Measurements from ENCODE around the gene DNAJC18.
A peak's percentile ranks its signal among the peaks of the same experiment; 100 is the strongest.
"Not testable (repeated sequence)": the region's sequence is repeated elsewhere in the genome, so short reads cannot be mapped to it uniquely, and the experiment has no call there.

Gene DNAJC18

DNA sequence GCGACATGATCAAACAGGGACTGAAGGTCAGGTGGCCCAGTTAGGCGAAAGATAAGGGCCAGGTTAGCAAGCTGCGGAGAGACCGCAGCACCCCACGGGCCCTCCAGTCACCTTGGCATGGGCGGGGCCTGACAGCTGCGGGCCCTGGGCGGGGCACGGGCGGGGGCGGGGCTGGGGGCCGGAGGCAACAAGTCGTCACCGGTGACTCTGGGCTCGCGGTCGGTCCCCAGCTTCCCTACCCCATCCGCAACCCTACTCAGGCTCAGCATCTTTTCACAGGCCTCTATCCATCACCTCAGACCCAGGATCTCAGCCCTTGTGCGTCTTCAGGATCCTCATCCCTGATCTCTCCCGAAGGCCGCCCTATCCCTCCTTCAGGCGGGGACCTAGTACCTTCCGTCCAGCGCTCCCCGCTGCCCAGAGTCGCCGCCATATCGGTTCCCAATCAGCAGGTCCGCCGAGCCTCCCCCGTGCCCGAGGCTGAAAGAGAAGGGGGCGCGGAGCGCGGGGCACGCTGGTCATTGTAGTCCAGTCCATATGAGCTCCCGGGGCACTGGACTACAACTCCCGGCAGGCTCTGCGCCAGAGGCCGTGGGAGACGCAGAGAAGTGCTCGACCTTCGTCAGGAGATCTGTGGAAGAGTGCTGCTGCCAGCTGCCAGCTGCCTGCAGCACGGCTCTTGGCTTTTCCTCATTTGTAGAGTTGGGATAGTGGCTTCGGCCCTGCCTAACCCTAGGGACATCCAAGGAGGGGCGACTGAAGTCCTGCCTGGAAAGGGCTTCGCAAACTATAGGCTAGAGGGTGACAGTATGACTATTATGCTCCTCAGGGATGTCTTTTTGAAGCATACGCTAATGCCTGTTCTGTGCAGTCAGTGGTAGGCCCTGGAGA is at the start of gene DNAJC18:
DNAJC18 (minus strand) TSS at position 513 of the 891 bp plus-strand sequence; CDS start at position 433, 80 bp downstream.
- DNase-seq (ENCODE audit: low spot score): peak; percentile 96

DNA sequence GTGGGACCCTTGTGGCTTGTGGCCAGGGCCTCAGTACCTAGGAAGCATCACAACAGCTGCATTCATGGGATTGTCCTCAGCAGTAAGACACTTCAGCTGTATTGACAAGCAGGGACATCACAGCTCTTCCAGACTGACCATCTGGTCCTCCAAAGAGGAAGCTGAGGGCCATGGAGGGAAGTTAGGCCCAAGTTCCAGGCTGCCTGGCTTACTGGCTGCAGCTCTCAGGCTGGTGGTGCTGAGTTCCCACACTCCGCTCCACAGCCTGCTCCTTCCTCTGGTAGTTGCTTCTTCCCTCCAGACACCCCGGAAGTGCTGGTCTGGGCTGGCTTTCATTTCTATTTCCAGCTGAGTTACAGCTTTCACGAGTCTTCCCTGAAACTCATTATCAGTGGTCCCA is 48.9 kb upstream of the DNAJC18 start:
- no peak for DNase-seq (ENCODE audit: low spot score)

DNA sequence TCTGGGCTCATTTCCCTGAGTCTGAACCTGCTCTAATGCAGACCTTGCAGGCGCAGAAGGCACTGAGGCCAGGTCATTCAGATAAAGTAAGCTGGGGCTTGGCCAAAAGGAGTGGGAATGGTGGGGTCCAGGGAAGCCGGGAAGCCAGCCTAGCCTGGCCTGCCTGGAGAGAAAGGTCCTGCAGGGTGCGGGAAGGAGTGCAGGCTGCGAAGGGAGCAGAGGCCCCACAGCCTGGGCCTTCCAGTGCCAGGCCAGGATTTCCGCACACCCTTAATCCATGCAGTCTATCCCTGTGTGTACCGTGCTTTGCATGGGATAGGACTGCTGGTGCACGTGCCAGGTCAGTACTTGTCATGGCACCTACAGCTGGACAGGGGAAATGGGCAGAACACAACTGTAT is 46.9 kb upstream of the DNAJC18 start:
- no peak for DNase-seq (ENCODE audit: low spot score)

DNA sequence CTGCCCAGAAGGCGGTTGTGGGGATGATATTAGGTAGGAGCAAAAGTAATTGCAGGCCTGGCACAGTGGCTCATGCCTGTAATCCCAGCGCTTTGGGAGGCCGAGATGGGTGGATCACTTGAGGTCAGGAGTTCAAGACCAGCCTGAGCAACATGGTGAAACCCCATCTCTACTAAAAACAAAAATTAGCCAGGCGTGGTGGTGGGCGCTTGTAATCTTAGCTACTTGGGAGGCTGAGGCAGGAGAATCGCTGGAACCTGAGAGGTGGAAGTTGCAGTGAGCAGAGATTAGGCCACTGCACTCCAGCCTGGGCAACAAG is 43.5 kb upstream of the DNAJC18 start:
- not testable (repeated sequence) for DNase-seq (ENCODE audit: low spot score)

DNA sequence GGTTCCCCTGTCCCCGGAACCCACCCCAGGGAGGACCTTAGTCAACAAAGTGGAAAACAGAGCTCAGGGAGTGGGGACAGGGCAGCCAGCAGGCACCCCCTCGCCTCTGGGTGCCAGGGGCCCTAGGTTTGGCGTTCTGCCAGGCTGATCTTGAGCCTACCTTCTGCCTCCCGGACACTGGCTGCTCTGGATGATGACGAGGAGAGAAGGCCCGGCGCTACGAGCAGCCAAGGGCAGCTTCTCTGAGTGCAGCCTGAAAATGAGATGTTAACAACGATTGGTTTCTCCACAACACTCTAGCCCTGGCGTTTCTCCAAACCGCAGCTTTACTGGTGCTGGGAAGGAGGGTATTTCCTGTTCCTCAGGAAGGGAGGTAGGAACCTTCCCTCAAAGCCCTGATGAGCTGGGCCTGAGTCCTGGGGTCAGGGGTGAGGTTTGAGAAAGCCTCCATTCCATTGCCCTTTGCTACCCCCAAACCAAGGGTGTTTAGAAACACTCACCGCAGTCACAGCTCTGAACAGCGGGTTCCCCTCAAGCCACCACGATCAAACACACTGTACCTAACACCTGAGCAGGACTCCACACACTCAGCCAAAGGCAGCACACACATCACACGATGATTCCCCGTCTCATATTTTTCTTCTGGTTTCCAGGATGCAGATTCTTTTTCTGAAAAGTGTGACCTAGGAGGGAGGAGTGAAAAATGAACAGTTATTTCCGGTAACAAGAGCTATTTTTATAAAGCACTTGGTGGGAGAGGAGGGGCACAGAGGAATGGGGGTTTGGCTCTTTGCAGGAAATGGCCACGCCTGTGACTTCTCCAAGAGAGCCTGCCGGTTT is 42.9 kb upstream of the DNAJC18 start, which contains the start of gene STING1:
STING1 (minus strand) TSS at position 709 of the 840 bp plus-strand sequence. CDS start 1,054 bp downstream, outside the sequence.
- DNase-seq (ENCODE audit: low spot score): peak; percentile 71

DNA sequence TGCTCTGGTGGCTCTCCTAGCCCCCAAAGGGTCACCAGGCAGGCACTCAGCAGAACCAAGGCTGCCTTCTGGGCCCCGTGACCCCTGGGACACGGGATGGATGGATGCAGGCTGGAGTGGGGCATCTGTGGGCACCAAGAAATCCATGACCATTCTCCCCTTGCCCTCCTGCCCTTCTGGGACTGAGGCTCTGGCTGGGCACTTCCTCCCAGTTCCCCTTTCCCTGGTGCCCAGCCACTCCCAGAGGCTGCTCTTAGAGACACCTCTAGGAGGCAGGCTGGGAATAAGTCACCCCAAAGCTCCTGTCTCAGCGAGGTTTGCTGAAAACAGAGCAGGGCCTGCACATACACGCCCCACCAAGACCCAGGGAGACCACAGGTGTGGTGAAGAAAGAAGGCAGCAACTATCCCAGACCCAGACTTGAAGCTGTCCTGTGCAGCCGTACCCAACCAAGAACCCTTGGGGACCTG is 42.3 kb upstream of the DNAJC18 start:
- DNase-seq (ENCODE audit: low spot score): no peak

DNA sequence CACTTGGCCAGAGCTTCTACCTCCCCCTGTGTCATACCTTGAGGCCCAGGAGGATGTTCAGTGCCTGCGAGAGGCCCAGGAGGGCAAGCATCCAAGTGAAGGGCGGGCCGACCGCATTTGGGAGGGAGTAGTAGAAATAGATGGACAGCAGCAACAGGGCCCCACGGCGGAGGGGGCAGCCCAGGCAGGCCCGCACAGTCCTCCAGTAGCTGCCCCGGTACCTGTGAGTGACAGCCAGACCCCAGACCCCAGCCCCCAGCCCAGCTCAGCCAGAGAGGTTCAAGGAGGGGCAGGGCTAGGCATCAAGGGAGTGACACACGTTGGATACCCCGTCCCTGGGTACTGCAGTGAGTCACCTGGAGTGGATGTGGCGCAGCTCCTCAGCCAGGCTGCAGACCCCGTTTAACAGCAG is 41.8 kb upstream of the DNAJC18 start:
- no peak for DNase-seq (ENCODE audit: low spot score)

DNA sequence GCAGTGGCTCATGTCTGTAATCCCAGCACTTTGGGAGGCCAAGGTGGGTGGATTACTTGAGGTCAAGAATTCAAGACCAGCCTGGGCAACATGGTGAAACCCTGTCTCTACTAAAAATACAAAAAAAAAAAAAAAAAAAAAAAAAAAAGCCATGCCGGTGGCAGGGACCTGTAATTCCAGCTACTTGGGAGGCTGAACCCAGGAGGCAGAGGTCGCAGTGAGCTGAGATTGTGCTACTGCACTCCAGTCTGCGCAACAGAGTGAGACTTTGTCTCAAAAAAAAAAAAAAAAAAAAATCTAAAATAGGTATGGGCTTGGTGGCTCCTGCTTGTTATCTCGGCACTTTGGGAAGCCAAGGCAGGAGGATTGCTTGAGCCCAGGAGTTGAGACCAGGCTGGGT is 40.4 kb upstream of the DNAJC18 start:
- DNase-seq (ENCODE audit: low spot score): not testable (repeated sequence)

DNA sequence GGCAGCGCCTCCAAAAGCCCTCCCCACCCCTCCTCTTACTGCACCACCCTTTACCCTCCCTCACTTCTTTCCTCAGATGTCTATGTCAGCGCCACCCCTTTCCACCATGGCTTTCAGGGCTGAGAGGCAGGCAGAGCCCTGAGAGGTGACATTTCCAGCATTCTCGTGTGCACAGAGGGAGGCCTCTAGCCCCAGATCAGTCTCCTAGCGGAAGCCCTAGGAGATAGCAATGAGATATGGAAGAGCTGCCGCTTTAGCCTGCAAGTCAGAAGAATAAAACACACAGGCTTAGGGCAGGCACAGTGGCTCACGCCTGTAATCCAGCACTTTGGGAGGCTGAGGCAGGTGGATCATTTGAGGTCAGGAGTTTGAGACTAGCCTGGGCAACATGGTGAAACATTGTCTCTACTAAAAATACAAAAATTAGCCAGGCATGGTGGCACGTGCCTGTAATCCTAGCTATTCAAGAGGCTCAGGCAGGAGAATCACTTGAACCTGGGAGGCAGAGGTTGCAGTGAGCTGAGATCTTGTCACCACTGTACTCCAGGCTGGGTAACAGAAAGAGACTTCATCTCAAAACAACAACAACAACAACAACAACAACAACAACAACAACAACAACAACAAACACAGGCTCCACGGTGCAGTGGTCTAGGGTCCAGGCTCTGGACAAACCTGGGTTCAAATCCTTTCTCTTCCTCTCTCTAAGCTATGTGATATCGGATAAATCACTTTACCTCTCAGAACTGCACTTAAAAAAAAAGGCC is 39.5 kb upstream of the DNAJC18 start:
- not testable (repeated sequence) for DNase-seq (ENCODE audit: low spot score)

DNA sequence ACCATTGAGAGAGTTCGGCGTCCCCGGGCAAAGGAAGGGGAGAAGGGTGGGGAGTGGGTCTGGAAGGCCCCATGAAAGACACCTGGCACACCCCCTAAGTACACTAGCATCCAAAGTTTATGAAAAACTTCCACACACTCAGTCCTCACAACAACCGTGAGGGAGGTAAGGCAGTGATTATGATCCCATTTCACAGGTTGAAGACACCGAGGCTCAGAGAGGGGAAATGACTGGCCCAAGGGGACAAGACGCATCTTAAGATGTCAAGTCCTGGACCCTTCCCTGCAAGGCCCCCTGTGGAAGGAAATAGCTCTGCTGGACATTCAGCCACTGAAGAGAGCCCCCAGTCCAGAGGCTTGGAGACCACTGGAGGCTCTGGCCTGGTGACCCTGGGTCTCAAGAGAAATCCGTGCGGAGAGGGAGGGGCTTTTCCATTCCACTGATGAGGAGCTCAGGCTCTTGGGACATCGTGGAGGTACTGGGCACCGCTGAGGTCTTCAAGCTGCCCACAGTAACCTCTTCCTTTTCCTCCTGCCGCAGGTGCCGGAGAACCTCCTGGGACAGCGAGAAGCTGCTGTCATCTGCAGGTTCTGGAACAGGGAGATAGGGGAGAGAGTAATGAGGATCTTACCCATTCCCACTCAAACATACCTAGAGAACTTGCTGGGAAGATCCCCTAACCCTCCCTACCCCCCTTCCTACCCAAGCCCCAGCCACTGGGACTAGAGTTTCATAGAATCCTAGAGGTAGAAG is 36.7 kb upstream of the DNAJC18 start:
- DNase-seq (ENCODE audit: low spot score): no peak

DNA sequence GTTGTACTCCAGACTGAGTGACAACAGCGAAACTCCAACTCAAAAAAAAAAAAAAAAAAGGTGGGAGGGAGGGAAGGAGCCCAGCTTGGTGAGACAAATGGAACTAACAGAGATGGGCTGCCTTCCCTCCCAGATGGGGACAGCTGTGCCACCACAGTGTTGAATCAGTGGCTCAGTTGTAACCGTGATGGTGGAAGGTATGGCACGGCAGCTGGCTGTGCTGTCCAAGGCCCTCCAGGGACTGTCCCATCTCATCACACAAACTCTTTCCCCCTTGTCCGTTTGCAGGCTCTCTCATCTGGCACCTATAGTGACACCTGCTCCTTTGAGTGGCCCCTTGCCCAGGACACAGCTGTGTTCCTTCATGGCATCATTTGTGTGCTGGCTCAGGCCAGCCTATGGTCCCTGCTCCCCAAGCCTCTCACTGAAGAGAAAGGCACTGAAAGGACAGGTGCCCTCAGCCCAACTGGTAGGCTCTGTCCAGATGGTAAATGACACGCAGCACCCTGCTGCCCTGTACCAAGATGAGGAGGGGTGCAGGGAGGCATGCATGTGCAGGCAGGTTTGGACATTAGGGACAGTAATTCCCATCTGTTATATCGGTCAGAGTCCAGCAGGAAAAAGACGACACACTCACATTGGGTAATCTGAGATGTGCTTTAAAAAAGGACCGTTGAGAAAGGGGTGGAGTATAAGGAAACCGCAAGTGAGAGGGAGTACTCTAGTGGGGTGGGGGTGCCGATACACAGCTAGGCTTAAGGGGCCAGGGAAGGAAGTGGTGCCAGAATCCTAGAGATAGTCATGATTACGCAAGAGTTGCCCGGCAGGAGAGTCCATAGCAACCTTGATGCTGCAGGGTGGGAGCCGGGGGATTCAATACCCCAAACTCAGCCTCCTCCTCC is 35.8 kb upstream of the DNAJC18 start:
- DNase-seq (ENCODE audit: low spot score): no peak

DNA sequence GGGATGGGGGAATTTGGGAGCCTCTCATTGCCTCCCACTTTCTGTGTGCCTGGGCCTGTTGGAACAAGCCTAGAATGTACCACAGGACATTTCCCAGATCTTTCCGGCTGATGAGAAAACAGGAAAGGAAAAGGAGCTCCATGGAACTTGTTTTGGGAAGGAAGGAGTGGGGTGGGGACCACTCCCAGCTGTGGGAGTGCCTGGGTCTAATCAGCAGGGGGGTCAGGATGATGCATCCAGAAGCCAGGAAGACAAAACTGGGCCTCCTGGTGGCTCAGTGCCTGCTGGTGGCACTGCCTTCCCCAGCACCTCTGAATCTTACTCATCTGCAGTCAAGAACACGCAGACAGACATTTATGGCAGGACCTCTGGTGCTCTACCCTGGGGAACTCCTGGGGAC is 34.2 kb upstream of the DNAJC18 start:
- DNase-seq (ENCODE audit: low spot score): no peak

DNA sequence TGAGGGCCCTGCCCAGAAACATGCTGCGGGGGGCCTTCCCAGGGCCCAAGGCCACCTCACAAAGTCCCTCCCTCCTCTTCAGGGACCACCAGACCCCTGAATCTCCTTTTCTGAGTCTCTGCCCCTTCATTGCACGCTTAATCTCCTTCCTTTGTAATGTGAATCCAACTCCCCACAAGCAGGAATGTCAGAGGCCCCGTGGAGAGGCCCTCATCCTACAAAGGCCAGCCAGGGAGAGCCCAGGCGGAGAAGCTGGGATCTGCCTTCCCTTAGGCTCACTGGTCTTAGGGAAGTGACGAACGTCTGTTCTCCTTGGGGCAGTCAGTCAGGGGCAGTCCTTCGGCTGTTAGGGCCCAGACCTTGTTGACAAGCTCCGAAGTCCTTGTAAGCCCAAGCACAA is 33.8 kb upstream of the DNAJC18 start:
- DNase-seq (ENCODE audit: low spot score): no peak

DNA sequence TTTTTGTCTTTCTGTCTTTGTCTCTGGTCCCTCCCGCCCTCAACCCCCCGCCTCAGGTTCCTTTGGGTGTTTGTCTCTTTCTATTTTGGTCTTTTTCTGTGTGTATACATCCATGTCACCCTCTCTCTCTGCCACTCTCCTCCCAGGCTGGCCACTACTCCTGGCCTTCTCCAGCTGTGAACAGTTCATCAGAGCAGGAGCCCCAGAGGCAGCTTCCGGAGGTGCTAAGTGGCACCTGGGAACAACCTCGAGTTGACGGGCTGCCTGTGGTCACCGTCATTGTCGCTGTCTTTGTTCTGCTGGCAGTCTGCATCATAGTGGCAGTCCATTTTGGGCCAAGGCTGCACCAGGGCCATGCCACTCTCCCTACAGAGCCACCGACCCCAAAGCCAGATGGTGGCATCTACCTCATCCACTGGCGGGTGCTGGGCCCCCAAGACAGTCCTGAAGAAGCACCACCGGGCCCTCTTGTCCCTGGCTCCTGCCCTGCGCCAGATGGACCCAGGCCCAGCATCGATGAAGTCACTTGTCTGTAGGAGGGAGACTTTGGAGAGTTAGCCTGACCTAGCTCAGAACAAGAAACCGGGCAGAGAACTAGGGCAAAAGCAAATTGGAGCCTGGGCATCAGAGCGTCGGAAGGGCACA is 33.2 kb upstream of the DNAJC18 start:
- DNase-seq (ENCODE audit: low spot score): no peak

DNA sequence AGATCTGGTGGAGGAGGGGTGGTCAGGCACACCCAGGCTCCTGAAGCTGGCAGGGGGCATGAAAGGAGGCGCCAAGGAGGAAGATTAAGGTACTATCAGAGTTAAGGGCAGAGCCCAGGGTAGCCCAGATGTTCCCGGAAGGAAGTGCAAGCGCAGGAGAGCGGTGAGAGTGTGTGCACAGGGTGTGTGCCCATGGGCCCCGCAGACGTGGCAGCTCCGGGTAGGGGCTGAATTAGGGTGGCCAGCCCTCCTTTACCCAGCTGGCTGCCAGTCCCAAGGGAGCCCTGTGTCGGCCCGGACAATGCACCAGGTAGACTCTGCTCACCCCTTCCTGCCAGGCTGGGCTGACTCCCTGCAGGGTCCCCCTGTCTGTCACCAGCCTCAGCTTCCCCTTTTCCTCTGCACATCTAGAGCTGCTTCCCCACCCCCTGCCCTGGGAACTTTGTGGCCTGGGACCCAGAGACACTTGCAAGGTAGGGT is 31.5 kb upstream of the DNAJC18 start, which contains the start of gene SMIM33:
SMIM33 (plus strand) TSS at position 184 of the 480 bp plus-strand sequence; CDS start at position 302, 118 bp downstream.
- no peak for DNase-seq (ENCODE audit: low spot score)

DNA sequence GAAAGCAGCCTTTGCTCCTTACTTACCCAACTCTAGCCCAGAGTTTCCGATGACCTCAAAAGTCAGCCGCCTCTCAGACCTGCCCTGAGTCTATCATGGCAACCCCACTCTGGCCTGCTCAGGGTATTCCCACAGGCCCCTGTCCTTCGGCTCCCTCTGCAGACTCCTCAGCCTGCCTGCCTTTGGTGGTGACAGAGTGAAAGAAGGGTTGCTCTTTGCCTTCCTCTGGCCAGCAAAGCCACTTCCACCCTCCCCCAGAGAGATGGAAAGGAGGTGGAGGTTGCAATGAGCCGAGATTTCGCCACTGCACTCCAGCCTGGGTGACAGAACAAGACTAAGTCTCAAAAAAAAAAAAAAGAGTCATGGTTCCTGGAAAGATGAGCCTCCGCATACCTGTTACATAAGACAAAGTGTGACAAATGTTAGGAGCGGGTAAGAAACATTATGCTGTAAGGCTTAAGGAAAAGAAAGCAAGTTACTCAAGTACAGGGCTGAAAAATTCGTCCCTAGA is 29.2 kb upstream of the DNAJC18 start:
- no peak for DNase-seq (ENCODE audit: low spot score)

DNA sequence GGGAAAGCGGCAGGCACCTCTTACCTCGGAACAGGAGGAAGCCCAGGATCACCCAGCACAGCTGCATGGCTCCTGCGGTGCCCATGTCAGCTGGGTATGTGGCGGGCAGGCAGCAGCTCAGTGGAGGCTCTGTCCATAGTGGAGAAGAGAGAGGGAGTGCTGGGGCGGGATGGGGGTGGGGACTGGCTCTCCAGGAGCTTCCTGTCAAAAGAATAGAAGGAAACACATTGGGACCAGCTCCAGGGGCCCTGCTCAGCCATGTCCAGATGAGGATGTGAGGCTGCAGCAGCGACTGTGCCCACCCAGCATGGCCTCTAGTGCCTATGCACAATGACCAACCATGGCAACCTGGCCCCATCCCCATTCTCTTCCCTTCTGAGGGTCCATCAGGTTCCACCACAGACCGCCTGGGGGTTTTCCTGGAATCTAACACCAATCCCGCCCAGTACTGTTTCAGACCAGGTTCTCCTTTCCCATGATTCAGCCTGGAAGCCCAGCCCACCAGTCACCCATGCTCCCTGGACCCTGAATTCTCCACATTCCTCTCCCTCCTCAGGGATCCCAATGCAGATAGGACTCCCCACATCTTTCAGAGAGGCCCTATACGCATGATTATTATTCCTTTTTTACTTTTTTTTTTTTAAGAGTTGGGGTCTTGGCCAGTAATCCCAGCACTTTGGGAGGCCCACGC is 23.4 kb upstream of the DNAJC18 start, which contains the start of gene ECSCR:
ECSCR (minus strand) TSS at position 158 of the 691 bp plus-strand sequence; CDS start at position 85, 73 bp downstream.
- DNase-seq (ENCODE audit: low spot score): no peak

DNA sequence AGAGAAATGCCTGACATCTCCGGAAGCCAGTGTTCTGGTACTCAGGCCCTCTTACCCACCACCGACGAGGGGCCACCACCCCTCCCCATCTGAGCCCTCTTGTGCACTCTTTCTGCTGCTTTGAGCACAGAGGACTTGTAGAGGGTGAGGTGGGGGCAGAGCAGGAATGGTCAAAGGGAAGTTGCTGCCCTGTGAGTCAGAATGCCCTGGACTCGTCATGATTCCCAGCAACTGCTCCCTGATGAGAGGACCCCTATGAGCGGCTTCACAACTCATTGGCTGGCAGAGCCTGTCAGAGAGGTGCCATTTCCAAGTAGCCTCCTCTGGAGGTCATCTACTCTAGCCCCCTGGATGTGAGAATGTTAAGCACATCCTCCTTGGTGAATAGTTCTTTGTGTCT is 22.4 kb upstream of the DNAJC18 start:
- no peak for DNase-seq (ENCODE audit: low spot score)
